OCI-M1 (cell line): ENCODE results near the gene JMJD6.
"Not testable (repeated sequence)": the region's sequence is repeated elsewhere in the genome, so short reads cannot be mapped to it uniquely, and the experiment has no call there.

ENCODE experiments used
- DNase-seq: peaks from one replicate; lab custom pipeline; 2025; lab: John Stamatoyannopoulos, UW

JMJD6 gene

GRCh38 chr17:76716146-76716838 is 10.1 kb downstream of the JMJD6 start:
- no peak for DNase-seq

GRCh38 chr17:76715496-76715830 is 10.9 kb downstream of the JMJD6 start:
- DNase-seq: no peak

GRCh38 chr17:76714822-76715495 is 11.4 kb downstream of the JMJD6 start:
- DNase-seq: peak; percentile 83

GRCh38 chr17:76714336-76714735 is 12.1 kb downstream of the JMJD6 start:
- DNase-seq: no peak

GRCh38 chr17:76713765-76714164 is 12.6 kb downstream of the JMJD6 start:
- no peak for DNase-seq

- DNase-seq: not testable (repeated sequence)
These were observed 14.1 kb downstream of the JMJD6 start for GRCh38 chr17:76712321-76712720.

- no peak for DNase-seq
These were observed 15.4 kb downstream of the JMJD6 start, which contains the start of gene MXRA7 for GRCh38 chr17:76710863-76711611. Gene MXRA7, minus strand, starts transcription at chr17:76710965. Its CDS starts 19 bp downstream, at chr17:76710946.

GRCh38 chr17:76709951-76710862 is 16.2 kb downstream of the JMJD6 start:
- DNase-seq: not testable (repeated sequence)

- no peak for DNase-seq
These were observed 17.1 kb downstream of the JMJD6 start for GRCh38 chr17:76709077-76709950.

GRCh38 chr17:76707985-76708807 is 18.2 kb downstream of the JMJD6 start:
- DNase-seq: no peak

- DNase-seq: no peak
These were observed 19.6 kb downstream of the JMJD6 start for GRCh38 chr17:76706817-76707216.

GRCh38 chr17:76704805-76705204 is 21.6 kb downstream of the JMJD6 start:
- DNase-seq: peak; percentile 20

- no peak for DNase-seq
These were observed 23.3 kb downstream of the JMJD6 start for GRCh38 chr17:76702941-76703637.

- no peak for DNase-seq
These were observed 24.3 kb downstream of the JMJD6 start for GRCh38 chr17:76702076-76702475.

- DNase-seq: no peak
These were observed 24.9 kb downstream of the JMJD6 start for GRCh38 chr17:76701471-76701967.

GRCh38 chr17:76700617-76701470 is 25.6 kb downstream of the JMJD6 start:
- DNase-seq: no peak

- DNase-seq: no peak
These were observed 26.2 kb downstream of the JMJD6 start for GRCh38 chr17:76700270-76700616.

GRCh38 chr17:76698466-76698977 is 27.9 kb downstream of the JMJD6 start:
- not testable (repeated sequence) for DNase-seq
